Upper lobe of right lung (tissue), 1 donor: ENCODE data around the gene SMPX. TPM values are rescaled to one million over a fixed set of nuclear protein-coding genes. Genes with fewer than 3 reads are reported as not detected.

ENCODE experiments used
- ATAC-seq: fragments of 200-7000 bp; cut with Tn5 transposase; one replicate; pipeline ENCODE4 v1.9.1; 2020; ENCODE audit warnings: mild to moderate bottlenecking, moderate library complexity
- DNase-seq: peaks from one replicate; pipeline ENCODE4 v3.0.0-alpha.2; 2020
- H3K27ac ChIP-seq: fragments of 200-600 bp; one replicate; pipeline ENCODE4 v1.8.0; 2022
- H3K27me3 ChIP-seq: fragments of 200-600 bp; one replicate; pipeline ENCODE4 v1.8.0; 2022; ENCODE audit warnings: mild to moderate bottlenecking
- H3K36me3 ChIP-seq: fragments of 200-600 bp; one replicate; pipeline ENCODE4 v1.8.0; 2022
- H3K4me1 ChIP-seq: fragments of 200-600 bp; one replicate; pipeline ENCODE4 v1.8.0; 2022
- H3K4me3 ChIP-seq: fragments of 200-600 bp; one replicate; pipeline ENCODE4 v1.8.0; 2022; ENCODE audit warnings: mild to moderate bottlenecking
- H3K9me3 ChIP-seq: fragments of 200-600 bp; one replicate; pipeline ENCODE4 v1.8.0; 2022
- intact Hi-C: fragments of 100-400 bp; cut with DNase I; formaldehyde crosslinking; loops from one replicate; pipeline ENCODE4 v1.11.0; 2022
- total RNA-seq: library from RNA; stranded (reverse); fragmentation: NEBNext Ultra II Directional; extraction: Animal tissue kit (Norgen Biotek cat#: 25700); gene quantifications from one replicate; pipeline ENCODE4 v1.2.1, GENCODE V29; 2021
- TF ChIP-seq, protein P1 (sequence below): fragments of 200-600 bp; IDR thresholded peaks from one replicate; pipeline ENCODE4 v1.8.0; 2022; ENCODE audit warnings: antibody characterized with exemption
- donor health status: DM: no; HTN: yes; CAD: no; lungs with severe emphysema.

SMPX gene
- total RNA-seq, 1 donor from 2014 or later = not detected

DNA sequence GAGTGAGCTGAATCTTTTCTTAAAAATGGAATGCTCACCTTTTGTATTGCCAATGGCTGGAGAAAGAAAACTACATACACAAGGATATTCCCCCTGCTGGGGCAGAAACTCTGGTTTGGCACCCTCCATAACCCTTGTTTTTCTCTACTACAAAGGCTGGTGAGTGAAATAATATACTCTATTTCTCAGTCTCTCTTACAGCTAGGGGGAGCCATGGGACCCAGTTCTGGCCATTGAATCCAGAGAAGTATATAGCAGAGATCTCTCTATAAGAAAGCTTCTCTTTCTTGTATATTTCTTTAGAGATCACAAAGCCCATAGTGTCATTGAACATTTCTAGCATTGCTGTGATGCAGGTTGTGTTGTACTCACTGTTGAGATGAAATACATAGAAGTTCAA lies 49.8 kb downstream of the SMPX start:
- no peak overlapping the region for H3K4me3 ChIP-seq
- DNase-seq (no peak), ATAC-seq (no peak)
- no peak overlapping the region for H3K27ac ChIP-seq
- H3K9me3 ChIP-seq = no peaks in the 10 kb centered on the region
- H3K36me3 ChIP-seq = no peaks in the 10 kb centered on the region
- TF ChIP-seq, protein P1, sequence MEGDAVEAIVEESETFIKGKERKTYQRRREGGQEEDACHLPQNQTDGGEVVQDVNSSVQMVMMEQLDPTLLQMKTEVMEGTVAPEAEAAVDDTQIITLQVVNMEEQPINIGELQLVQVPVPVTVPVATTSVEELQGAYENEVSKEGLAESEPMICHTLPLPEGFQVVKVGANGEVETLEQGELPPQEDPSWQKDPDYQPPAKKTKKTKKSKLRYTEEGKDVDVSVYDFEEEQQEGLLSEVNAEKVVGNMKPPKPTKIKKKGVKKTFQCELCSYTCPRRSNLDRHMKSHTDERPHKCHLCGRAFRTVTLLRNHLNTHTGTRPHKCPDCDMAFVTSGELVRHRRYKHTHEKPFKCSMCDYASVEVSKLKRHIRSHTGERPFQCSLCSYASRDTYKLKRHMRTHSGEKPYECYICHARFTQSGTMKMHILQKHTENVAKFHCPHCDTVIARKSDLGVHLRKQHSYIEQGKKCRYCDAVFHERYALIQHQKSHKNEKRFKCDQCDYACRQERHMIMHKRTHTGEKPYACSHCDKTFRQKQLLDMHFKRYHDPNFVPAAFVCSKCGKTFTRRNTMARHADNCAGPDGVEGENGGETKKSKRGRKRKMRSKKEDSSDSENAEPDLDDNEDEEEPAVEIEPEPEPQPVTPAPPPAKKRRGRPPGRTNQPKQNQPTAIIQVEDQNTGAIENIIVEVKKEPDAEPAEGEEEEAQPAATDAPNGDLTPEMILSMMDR = no peak
- H3K27me3 ChIP-seq = no peaks in the 10 kb centered on the region
- intact Hi-C loops = no loop called here
- H3K4me1 ChIP-seq = no peaks in the 10 kb centered on the region

DNA sequence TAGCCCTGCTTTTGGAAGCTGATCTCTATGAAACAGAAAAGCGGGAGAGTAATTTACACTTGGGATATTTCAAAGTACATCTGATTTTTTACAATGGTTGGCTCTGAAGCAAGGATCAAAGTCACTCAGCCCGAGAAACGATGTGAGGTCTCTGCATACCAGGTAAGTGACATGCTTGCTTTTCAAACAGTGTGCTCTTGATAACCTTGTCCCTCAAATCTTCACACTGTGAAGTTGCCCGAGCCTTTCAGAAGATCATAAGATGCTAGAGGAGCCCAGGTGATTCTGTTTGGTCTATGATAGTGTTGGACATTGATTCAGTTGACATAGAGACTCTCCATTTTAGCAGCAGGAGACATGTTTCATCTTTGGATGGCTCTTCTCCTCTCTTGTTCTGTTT lies 52.7 kb downstream of the SMPX start:
- intact Hi-C loops = no loop called here
- Histone ChIP-seq H3K27me3 (no peaks in the 10 kb centered on the region), H3K4me3 (no peak overlapping the region), H3K27ac (no peak overlapping the region), H3K9me3 (no peaks in the 10 kb centered on the region), H3K4me1 (no peaks in the 10 kb centered on the region), H3K36me3 (no peaks in the 10 kb centered on the region)
- TF ChIP-seq, protein P1 = no peak
- ATAC-seq (no peak), DNase-seq (no peak)

DNA sequence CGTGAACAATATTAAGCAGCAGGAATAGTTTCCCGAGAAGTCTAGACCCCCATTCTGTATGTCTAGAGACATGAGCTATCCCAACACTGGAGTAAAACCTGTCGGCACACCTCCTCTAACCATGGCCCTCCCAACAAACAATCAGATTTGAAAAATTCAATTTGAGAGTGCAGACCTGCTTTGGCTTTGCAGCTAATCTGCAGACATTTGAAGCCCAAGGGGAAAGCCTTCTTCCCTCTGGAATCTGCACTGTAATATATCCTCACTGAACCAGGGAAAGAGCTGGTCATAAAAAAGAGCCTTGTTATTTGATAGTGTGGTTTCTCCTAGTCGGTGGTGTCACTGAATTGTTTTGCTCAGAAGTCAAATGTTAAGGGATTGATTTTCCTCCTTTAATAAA lies 55.2 kb downstream of the SMPX start:
- DNase-seq (no peak), ATAC-seq (no peak)
- intact Hi-C loops = no loop called here
- no peak overlapping the region for H3K27ac ChIP-seq
- H3K36me3 ChIP-seq = no peaks in the 10 kb centered on the region
- no peaks in the 10 kb centered on the region for H3K27me3 ChIP-seq
- TF ChIP-seq, protein P1 = no peak
- H3K9me3 ChIP-seq = no peaks in the 10 kb centered on the region
- H3K4me3 ChIP-seq = no peak overlapping the region
- H3K4me1 ChIP-seq = no peaks in the 10 kb centered on the region

DNA sequence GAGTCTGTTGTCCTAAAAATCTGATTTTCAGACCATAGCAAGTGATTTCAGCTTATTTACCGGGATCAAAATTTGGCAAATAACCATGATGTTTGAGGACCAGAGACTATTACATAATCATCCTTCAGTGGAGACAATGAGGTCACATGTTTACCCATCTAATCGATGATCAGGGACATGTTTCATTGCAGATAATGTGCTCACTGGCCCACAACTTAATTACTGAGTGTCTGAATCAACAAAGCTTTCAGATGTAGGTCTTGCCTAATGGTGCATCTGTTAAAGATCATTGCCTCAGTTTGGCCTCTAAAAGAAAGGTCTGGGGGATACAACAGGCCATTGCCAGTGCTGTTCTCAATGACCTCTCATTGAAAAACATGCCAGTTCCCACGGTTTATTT lies 56.9 kb downstream of the SMPX start:
- H3K27ac ChIP-seq = no peak overlapping the region
- ATAC-seq = no peak
- no peaks in the 10 kb centered on the region for H3K9me3 ChIP-seq
- H3K27me3 ChIP-seq = no peaks in the 10 kb centered on the region
- H3K4me1 ChIP-seq = no peaks in the 10 kb centered on the region
- TF ChIP-seq, protein P1 = no peak
- H3K4me3 ChIP-seq = no peak overlapping the region
- DNase-seq = no peak
- intact Hi-C loops = no loop called here
- no peaks in the 10 kb centered on the region for H3K36me3 ChIP-seq

DNA sequence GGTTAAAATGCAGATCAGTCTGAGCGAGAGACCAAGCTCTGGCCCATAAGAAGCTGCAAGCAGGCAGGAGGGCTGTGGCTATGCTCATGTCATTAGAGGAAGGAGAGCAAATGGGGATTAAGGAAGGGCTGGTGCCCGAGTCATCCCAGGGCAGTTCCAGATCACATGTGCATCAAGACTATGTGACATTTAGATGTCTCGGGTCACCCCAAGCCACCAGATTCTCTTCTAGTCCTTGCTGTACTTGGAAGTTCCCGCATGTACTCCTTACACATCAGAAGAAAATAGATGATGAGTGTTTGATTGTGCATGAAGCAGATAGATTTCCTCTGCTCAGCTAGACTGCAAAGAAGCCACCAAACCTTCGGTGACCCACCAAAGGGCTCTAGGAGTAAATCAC lies 57.6 kb downstream of the SMPX start:
- TF ChIP-seq, protein P1 = no peak
- H3K27ac ChIP-seq = no peak overlapping the region
- no peaks in the 10 kb centered on the region for H3K27me3 ChIP-seq
- H3K9me3 ChIP-seq = no peaks in the 10 kb centered on the region
- no peaks in the 10 kb centered on the region for H3K36me3 ChIP-seq
- DNase-seq (no peak), ATAC-seq (no peak)
- H3K4me3 ChIP-seq = no peak overlapping the region
- intact Hi-C loops = no loop called here
- H3K4me1 ChIP-seq = no peaks in the 10 kb centered on the region

DNA sequence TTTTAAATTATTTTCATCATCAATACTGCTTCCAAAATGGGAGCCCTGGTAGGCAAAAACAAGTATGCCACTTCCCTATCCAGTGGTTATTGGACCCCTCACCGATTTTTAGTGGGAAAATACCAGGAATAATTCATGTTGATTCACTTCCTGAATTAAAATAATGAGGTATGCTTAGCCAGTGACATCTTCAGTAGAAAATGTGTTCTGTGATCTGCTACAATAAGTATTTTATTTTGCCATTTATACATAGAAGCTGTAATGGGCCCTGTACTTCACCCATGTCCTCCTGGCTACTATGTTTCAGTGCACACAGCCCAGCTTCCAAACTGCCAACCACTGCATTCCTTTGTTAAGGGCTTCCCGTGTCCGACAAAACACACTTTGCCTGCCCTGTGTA lies 58.8 kb downstream of the SMPX start:
- Histone ChIP-seq H3K4me1 (no peaks in the 10 kb centered on the region), H3K27me3 (no peaks in the 10 kb centered on the region), H3K9me3 (no peaks in the 10 kb centered on the region), H3K36me3 (no peaks in the 10 kb centered on the region), H3K4me3 (no peak overlapping the region), H3K27ac (no peak overlapping the region)
- TF ChIP-seq, protein P1 = no peak
- intact Hi-C loops = no loop called here
- no peak for ATAC-seq
- DNase-seq = no peak
